Astrocyte of the spinal cord (primary cell): ENCODE results near the gene SLC66A2.
A peak's percentile ranks its signal among the peaks of the same experiment; 100 is the strongest.

Experiments
- DNase-seq: peaks from one replicate; pipeline ENCODE4 v3.0.0; 2011; ENCODE audit warnings: low read depth, low spot score
- H3K4me3 ChIP-seq: 2 replicates; pipeline ENCODE4 v1.5.1; 2011; ENCODE audit warnings: low read depth, mild to moderate bottlenecking, low read length, moderate library complexity
- in situ Hi-C: cut with HindIII; loops from 2 replicates; pipeline ENCODE4 v1.10.0; 2017; ENCODE audit warnings: low sequenced_read_pairs
- TF ChIP-seq, protein P1 (sequence below): IDR thresholded peaks from 2 replicates; pipeline ENCODE4 v1.5.1; 2012; ENCODE audit warnings: low read depth, mild to moderate bottlenecking, low read length, inconsistent platforms

The SLC66A2 gene

DNA sequence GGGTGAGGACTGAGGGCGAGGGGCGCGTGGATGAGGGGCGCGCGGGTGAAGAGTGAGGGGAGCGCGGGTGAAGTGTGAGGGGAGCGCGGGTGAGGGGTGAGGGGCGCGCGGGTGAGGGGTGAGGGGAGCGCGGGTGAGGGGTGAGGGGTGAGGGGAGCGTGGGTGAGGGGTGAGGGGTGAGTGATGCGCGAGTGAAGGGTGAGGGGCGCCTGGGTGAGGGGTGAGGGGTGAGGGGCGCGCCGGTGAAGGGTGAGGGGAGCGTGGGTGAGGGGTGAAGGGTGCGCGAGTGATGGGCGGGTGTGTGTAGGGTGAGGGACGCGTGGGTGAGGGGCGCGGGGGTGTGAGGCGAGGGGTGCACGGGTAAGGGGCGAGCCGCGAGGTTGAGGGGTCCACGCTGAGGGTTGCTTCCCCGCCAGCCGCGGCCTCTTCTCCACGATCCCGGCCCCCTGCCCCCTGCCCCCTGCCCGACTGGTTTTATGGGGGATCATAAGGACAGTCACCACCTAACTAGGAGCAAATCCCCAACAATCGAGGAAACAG lies 1.1 kb upstream of the SLC66A2 start:
- in situ Hi-C loops: no loop called here
- H3K4me3 ChIP-seq: peak overlapping the region; percentile 56
- TF ChIP-seq, protein P1, sequence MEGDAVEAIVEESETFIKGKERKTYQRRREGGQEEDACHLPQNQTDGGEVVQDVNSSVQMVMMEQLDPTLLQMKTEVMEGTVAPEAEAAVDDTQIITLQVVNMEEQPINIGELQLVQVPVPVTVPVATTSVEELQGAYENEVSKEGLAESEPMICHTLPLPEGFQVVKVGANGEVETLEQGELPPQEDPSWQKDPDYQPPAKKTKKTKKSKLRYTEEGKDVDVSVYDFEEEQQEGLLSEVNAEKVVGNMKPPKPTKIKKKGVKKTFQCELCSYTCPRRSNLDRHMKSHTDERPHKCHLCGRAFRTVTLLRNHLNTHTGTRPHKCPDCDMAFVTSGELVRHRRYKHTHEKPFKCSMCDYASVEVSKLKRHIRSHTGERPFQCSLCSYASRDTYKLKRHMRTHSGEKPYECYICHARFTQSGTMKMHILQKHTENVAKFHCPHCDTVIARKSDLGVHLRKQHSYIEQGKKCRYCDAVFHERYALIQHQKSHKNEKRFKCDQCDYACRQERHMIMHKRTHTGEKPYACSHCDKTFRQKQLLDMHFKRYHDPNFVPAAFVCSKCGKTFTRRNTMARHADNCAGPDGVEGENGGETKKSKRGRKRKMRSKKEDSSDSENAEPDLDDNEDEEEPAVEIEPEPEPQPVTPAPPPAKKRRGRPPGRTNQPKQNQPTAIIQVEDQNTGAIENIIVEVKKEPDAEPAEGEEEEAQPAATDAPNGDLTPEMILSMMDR: no peak

DNA sequence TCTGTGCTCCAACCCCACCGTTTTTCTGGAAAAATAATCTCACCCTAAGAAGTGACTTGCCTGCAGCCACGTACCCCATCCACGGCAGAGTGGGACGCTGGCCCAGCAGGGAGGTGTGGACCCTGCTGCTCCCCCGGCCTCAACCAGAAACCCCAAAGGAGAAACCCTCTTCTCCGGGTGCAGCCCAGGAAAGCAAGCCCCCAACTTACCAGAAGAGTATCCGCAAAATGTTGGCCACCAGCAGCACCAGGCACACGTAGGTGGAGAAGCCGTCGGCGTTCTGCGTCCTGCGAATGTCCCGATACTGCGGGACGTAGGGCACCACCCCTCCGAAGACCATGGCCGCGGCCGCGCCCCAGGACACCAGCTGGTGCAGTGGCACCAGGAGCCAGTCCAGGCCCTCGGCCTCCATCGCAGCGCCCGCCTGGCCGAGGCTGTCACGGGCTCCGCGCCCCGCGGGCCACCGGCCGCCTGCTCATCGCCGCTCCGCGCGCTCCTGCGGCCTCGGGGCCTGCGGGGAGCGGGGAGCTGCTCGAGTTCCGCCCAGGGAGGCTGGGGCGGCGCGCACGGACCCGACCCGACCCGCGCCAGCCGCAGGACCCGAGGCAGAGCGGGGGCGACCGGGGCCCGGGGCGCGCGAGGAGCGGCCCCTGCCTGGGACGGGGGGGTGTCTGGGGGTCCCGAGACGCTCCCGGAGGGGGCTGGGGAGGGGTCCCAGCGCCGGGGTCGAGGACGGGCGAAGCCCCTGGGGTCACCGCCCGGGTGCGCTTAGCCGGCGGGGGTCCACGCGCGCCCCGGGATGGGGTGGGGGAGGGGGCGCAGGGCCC lies 725 bp downstream of the SLC66A2 start:
- H3K4me3 ChIP-seq: peak overlapping the region; percentile 54
- in situ Hi-C loops: no loop called here
- no peak for DNase-seq
- TF ChIP-seq, protein P1: no peak

More for the DNA sequence above, 1.1 kb upstream of the SLC66A2 start:
- no peak for DNase-seq

DNA sequence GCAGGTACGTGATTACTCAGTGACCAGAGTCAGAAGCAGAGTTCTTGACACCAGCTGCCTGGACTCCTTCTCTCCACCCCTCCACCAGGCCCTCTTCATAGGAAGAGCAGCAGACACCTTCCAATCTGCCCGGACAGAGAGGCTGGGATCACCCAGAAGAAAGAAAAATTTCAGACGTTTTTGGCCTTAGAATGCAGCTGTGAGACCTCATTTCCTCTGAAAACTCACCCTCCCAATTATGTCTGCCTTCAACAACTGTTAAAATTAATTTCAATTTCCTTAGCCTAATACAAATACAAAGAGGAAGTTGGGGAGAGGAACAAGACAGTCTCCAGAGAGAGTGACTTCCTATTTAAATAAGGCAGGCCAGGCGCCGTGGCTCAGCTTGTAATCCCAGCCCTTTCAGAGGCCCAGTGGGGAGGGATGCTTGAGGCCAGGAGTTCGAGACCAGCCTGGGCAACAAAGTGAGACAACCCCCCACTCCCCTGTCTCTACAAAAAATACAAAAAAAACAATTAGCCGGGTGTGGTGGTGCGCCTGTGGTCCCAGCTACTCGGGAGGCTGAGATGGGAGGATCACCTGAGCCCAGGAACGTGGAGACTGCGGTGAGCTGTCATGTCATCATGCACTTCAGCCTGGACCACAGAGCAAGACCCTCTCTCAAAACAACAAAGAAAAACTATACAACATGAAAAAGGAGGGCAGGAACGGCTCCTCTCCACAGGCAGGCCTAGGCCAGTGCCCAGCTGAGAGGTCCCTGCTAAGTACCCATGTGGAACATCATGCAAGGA lies 1.6 kb downstream of the SLC66A2 start:
- TF ChIP-seq, protein P1: no peak
- in situ Hi-C loops: no loop called here
- H3K4me3 ChIP-seq: peak overlapping the region; percentile 54
- DNase-seq: no peak

DNA sequence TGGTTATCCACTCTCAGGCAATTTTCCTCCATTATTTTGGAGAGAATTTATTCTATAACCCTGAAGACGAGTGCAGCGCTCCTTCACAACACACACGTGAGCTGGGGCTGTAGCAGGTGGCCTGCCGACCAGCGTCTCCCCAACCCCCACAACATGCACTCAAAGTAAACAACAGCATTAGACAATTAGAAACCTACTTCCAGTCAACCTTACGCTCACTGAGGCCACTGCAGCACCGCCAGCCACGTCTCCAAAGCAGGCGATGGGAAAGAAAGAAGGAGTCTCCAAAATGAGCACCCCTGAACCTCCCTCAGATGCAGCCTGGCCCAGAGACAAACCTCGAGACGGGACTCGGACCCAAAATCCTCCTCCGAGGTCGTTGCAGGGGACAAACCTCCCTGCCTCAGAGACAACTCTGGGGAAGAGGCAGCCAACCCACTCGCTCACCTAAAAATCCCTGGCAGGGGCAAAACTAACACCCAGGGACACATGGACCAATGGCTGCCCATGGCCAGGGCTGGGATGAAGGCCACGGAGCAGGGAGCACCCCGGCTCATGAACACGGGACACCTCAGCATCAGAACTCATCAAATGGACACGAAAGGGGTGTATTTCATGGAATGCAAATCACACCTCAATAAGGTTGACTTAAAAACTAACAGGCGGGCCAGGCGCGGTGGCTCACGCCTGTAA lies 2.6 kb downstream of the SLC66A2 start:
- in situ Hi-C loops: no loop called here

DNA sequence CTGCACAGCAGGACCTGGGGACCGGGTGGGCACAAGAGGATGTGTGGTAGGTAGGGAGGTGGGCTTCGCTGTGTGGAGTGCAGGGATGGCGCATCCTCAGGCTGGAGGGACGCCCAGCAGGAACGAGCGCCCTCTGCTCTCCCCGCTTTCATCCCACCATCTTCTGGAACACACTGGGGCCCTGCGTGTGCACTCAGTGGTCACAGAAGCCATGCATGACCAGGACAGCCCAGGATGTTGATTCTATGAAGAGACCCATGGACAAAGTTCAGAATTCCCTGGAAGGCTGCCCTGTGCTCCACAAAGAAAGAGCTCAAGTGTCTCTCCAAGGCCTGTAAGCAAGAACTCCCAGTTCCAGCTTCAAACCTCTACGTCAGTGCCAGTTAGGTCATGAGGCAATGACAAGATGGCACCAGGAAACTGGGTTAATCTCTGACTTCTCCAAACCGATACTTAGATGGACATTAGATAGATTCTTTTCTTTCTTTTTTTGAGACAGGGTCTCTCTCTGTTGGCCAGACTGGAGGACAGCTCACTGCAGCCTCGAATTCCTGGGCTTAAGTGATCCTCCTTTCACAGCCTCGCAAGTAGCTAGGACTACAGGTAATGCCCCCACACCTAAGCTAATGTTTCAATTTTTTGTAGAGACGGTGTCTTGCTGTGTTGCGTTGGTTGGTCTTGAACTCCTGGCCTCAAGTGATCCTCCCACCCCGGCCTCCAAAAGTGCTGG lies 3.4 kb downstream of the SLC66A2 start:
- no peak overlapping the region for H3K4me3 ChIP-seq
- in situ Hi-C loops: no loop called here
- TF ChIP-seq, protein P1: no peak
- DNase-seq: no peak

More for the DNA sequence above, 2.6 kb downstream of the SLC66A2 start:
- TF ChIP-seq, protein P1: no peak
- H3K4me3 ChIP-seq: no peak overlapping the region
- DNase-seq: no peak
